HG03064 (cell line): ENCODE data around the gene ILF2.
"Not testable (repeated sequence)": the region's sequence is repeated elsewhere in the genome, so short reads cannot be mapped to it uniquely, and the experiment has no call there.

Experiments
- ATAC-seq: cut with Tn5 transposase; IDR thresholded peaks from one replicate; pipeline ENCODE4 v1.9.1; 2021; ENCODE audit warnings: low read depth; ENCODE audit not compliant: unreplicated experiment

ILF2 gene

DNA sequence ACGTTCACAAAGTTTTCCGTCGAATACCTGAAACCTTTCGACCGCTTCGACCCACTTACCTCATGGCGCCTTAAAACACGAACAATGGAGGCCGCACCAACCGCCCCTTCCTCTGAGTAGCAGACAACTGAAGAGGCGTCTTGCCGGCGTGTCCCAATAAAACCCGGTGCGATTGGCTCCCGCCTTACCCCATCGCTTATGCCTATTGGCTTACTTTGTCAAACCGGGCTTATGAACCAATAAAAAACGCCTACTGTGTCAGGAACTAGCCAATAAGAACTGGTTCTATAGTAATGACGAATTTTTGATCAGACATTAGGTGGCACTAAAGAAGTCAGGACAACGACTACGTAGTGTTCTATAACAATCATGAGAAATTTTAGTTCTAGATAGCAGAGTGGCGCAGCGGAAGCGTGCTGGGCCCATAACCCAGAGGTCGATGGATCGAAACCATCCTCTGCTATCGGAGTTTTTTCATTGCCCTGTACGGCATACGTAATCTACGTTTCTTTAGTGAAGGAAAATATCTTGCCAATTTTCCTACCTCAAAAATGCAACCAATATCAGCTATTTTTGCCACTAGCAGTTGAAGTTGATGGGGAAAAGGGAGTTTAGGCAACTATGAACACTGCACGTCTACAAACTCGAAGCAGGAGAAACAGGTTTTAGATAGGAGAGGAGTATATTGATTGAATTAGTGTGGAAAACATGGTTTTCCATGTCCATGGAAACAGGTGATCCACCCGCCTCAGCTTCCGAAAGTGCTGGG, at the start of gene ILF2:
TSS of gene ILF2 (minus strand) at position 135 of the 769 bp plus-strand sequence. CDS start at position 64, 71 bp downstream.
- peak; percentile 78 for ATAC-seq

DNA sequence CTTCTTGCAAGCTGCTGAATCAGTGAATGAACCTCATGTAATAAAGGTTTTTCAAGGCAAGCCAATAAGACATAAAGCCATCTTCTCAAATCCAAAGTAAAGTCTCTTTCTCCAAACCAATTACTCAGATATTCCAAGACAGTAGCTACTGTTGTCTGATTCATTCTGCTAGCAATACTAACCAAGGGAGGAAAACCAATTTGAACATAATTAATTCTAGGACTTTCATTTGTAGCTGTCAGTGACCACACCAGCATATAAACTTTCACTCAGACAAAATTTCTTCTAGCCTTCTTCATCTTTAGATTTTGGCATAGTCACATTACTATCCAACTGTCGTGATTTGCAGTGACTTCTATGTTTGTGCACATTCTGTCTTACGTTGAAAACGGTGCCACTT, 46.5 kb upstream of the ILF2 start:
- ATAC-seq = no peak

DNA sequence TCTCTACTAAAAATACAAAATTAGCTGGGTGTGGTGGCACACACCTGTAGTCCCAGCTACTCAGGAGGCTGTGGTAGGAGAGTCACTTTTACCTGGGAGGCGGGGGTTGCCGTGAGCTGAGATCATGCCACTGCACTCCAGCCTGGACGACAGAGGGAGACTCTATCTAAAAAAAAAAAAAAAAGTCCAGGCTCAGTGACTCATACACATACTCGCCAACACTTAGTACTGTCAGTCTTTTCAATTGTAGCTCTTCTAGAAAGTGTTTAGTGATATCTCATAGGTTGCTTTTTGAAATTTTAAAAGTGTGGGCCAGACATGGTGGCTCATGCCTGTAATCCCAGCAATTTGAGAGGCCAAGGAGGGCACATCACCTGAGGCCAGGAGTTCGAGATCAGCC, 45.4 kb upstream of the ILF2 start:
- not testable (repeated sequence) for ATAC-seq

DNA sequence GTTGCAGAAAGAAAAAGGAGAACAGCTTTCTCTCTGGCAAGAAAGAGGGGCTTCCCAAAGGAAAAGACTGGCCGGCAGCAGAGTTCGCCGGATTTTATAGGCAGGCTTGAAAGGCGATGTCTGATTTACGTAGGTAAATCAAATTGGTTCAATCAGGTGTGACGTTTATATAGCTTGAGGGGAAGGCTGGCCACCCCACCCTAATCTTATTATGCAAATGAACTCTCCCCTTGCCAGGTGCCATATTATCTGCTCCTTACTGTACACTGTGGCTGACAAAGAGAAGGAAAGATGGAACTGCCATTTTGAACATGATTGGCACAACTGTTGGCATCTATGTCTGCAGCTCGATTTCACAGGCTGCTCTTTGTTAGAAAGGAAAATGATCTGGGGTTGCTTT, 40.2 kb upstream of the ILF2 start:
- no peak for ATAC-seq

DNA sequence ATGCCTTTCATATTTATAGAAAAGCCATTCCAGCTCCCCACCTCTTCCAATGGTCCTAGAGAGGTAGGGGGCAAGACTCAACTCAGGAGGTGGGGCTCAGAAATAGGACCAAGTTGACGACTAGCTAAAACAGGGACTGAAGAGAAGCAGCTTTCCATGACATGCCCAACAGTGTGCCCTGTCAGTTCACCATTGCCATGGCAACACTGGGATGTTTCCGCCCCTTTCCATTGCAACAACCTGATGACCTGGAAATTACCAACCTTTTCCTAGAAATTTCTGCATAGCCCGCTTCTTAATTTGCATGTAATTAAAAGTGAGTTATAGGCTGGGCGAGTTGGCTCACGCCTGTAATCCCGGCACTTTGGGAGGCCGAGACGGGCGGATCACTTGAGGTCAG, 34.7 kb upstream of the ILF2 start:
- ATAC-seq = no peak

DNA sequence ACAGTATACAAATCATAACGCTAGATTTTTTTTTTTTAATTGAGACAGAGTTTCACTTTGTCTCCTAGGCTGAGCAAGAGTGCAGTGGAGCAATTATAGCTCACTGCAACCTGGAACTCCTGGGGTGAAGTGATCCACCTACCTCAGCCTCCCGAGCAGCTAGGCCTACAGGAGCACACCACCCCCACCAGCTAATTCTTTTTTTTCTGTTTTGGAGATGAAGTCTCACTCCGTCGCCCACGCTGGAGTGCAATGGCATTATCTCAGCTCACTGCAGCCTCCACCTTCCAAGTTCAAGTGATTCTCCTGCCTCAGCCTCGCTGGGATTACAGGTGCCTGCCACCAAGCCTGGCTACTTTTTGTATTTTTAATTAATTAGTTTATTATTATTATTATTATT, 29.0 kb upstream of the ILF2 start:
- ATAC-seq = no peak

DNA sequence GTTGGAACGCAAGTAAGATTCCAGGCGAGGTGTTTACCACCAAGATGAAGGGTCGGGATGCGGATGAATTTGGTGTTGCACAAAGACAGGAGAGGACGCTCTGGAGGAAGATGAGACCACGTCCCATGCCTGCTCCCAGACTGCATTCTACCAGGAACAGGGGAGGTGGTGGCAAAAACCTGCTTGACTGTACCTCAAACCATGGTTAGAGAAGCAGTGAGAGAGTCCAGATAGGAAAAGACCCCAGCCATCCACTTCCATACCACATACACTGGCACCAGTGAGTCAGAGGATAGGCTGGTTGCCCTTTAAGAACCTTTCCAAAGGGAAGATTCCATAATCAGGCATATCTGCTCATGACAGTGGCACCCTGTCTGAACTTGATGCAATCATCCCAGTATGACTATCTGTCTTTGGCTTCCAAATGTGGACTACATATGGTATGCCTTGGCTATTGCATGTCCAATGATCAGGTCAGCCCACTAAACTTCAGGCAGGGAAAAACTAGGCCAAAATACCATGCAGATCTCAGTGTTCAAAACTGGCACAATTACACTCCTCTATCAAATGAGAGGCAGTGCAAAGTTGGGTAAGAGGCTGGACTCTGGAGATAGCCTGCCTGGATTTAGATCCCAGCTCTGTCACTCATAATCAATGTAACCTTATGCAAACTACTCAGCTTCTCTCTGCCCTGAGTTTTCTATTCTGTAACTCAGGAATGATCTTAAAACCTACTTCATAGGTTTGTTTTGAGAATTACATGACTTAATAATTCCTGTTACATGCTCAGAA, 28.3 kb upstream of the ILF2 start:
- ATAC-seq = no peak

DNA sequence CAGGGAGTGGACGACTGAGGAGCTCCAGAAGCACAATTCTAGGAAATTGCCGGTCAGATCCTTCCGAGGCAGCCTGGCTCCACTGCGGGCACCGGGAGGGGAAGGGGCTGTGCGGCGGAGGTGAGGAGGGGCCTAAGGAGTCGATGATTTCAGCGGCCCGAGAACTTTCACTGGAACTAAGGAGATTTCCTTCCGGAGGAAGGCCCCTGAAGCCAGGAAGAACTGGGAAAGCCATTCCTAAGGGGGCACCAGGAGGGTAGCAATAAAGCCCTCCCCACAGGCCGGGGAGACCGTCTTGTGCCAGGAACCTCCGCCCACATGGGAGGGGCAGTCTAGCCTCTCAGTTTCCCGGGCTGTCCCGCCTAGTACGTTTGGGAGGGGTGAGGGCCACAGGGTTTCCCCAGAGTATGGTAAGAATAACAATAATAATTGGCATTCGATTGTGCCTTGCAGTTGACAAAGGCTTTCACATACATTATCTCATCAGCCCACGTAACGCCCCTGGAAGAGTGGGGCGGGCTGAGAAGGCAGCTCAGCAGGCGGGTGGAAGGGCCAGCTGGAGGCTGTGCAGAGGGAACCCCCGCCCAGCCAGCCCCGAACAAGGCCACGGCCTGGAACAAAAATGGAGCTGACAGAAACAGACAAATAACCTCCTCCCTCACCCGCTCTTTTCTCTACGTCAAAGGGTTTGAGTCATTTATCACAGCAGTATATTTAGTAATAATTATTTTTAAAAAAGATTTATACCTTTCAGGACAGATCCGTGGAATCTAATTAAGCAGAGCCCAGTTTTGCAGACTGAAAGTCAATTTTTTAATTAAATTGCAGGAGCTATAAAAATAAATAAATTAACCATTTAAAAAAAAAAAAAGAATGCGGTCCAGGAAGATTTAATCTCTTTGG, 27.5 kb upstream of the ILF2 start:
- no peak for ATAC-seq

DNA sequence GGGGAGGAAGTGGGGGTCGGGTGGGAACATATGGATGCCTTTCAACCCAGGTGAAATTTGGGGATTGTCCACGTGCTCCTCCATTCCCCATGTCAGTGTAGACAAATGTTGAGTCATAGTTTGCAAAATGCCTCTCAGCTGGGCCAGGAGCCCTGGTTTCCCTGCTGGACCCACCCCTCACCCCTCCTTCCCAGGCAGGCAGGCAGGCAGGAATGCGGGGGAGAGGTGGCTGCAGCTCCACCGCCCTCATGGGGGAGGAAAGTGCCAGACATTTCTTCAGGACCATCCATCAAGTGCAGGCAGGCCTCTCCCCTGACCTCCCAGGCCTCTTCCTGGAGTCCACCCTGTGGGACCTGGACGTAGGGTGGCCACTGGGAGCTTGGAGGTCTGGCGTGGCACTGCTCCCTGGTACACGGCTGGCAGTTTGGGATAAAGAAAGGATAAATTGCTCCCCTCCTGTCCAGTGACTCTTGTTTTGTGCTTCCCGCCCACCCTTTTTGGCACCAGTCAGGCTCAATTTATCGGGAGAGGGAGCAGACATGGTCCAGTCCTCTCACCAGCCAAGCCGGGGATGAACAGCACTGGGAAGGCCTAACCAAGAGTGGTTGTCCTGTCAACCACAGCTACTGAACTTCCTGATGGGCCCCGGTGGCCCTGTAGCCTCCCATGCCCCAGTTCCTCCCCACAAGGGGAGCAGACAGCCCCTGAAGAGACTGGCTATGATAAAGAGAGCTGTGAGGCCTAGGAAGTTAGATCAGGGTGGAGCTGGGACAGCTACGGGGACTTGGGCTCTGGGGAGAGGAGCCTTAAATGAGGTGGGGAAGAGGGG, 26.6 kb upstream of the ILF2 start:
- no peak for ATAC-seq

DNA sequence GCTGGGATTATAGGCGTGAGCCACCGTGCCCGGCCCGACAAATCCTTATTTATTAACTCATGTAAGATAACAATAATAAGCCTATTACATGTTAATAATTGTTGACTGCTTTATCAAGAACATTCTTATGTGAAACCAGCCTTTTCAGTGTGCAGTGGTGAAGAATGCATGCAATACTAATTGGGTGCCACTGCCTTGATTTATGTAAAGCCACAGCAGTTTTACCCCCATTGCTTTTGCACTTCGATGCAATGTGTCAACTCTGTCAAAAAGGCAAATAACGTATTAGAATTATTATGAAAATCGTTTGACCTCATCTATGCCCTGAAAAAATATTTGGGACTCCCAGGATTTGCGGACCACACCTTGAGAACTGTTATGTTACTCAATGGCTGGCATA, 25.9 kb upstream of the ILF2 start:
- no peak for ATAC-seq

DNA sequence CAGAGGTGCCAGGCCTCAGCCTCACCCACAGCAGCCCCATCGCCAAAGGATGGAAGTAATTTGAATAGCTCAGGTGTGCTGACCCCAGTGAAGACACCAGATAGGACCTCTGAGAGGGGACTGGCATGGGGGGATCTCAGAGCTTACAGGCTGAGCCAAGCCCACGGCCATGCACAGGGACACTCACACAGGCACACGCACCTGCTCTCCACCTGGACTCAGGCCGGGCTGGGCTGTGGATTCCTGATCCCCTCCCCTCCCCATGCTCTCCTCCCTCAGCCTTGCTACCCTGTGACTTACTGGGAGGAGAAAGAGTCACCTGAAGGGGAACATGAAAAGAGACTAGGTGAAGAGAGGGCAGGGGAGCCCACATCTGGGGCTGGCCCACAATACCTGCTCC, 22.7 kb upstream of the ILF2 start:
- ATAC-seq = no peak

DNA sequence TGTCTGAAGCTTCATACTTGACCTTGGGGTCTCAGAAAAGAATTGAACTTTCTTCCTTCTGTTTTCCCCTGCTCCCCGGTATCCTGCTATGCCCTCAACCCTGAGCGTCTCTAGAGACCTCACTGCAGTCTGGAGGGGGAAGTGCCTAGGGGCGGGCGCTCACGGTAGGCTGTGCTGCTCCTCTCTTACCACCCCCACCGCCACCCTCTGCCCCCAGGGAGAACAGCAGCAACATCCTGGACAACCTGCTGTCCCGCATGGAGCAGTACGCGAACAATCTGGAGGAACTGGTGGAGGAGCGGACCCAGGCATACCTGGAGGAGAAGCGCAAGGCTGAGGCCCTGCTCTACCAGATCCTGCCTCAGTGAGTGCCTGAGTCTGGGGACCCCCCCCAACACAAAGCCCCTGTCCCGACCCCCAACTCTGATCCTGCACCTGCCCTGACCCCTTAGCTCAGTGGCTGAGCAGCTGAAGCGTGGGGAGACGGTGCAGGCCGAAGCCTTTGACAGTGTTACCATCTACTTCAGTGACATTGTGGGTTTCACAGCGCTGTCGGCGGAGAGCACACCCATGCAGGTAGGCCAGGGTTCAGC, 18.0 kb upstream of the ILF2 start:
- no peak for ATAC-seq

DNA sequence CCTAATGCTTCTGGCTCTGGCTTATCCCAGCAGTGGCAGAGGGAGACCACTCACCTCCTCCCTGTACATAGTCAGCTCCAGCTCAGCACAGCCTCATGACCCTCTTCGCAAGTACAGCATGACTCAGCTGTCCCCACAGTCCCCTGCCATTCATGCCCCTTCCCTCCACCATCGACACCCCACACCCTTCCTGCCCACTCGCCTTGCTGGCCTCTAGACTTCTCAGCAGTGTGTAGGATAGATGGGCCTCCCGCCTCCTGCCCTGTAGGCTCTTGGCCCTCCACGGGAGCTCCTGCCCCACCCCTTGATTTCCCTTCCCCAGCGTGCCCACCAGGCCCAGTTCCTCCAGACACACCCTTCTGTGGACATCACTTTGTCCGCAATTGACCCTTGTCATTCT, 17.5 kb upstream of the ILF2 start:
- no peak for ATAC-seq

DNA sequence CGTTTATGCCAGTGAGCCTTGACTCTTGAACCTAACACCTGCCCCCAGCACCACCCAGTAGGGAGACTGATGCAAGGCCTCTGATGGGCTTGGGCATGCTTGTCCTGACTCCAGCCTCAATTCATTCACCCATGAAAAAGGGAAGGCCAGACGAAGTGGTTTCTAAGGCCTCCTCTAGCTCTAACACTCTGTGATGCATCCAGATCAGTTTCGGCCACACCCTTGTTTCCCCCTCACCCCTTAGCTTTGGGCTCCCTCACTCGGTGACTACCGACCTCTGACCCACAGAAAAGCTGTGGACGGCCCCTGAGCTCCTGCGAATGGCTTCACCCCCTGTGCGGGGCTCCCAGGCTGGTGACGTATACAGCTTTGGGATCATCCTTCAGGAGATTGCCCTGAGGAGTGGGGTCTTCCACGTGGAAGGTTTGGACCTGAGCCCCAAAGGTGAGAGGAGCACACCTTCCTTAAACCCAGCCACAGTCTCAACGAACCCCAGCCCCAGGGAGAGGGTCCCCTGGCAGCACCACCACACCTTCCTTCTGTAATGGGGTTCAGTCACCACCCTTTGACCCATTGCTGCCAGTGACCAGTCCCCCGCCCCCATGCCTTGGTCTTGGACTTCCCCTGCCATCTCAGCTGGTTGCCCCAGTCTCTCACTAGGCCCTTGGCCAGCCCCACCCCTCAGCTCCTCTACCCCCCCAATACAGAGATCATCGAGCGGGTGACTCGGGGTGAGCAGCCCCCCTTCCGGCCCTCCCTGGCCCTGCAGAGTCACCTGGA, 16.7 kb upstream of the ILF2 start:
- ATAC-seq = no peak

DNA sequence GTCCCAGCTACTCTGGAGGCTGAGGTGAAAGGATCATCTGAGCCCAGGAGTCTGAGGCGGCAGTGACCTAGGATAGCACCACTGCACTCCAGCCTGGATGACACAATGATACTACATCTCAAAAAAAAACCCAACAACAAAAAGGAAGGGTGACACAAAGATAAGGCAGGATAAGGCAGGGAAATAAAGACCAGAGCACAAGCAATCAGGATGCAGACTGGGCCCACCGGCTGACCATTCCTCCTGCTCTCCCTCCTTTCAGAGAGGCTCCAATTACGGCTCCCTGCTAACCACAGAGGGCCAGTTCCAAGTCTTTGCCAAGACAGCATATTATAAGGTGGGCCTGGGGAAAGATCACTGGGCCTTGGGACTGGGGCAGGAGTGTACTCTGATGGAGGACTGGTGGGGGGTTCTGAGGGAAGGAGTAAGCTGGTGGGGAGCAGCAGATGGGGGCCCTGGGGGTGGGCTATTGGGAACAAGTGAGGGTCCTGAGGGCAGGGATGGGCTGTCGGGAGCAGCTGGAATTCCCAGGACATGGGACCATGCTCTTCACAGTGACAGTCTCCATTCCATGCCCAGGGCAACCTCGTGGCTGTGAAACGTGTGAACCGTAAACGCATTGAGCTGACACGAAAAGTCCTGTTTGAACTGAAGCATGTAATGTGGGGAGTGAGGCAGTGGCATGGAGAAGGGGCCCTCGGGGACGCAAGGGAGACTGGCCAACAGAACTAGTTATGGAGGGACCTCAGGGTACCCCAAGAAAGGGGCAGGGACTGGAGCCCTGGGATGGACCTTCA, 14.9 kb upstream of the ILF2 start:
- no peak for ATAC-seq

DNA sequence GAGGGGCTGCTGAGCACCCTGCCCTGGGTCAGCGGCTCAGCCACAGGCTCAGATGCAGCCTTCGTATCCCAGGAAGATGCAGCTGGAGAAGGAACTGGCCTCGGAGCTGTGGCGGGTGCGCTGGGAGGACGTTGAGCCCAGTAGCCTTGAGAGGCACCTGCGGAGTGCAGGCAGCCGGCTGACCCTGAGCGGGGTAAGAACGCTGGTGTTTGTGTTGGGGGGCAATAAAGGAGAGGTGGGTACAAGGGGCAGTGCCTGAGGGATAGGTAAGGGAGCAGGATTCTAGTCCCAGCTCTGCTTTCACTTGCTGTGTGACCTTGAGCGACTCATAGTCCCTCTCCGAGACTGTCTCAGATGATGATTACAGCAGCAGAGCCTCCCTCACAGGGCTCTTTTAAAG, 14.1 kb upstream of the ILF2 start:
- no peak for ATAC-seq

DNA sequence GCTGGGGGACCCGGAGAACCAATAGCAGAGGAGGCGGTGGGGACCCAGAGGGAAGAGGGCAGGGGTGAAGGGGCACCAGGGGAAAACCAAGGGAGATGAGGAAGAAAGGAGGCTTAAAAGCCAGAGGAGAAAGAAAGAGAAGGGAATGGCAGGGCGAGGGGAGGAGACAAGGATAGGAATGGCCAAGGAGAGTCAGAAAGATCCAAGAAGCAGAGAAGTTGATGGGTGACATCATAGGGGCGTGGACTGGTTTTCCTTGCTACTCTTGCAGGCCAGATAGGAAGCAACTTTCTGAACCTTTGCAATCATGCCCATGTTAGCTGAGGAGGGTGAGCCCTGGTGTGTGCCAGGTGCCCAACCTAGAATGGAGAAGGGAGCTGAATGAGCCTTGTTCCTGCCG, 13.1 kb upstream of the ILF2 start:
- no peak for ATAC-seq

DNA sequence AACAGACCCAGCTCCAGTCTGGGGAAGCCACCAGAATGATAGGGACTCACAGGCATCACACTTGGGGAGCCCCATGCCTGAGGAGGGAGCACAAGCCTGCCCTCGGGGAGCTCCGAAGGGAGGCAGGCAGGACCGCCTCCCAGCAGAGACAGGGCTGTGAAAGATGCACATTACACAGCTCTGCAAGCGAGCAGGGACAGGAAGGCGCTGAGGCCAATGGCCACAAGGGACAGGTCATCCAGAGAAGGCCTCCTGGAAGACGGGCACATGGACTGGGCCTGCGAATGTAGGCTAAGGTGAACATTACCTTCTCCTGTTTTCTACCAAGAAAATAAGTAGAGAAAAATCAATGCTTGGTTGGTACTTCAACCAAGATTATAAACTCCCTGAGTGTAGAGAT, 11.9 kb upstream of the ILF2 start:
- no peak for ATAC-seq

DNA sequence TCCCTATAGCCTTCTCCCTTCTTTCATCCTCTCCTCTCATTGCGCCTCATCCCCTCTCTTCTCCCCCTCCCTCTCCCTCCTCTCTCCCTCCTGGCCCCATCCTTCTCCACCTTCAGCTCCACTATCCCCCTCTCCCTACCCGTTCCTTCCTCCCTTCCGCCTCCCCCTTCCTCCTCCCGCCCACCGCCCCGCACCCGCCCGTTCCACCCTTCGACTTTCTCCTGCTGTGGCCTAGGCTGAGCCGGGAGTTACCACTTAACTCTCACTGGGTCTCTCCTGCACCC, 9.3 kb upstream of the ILF2 start:
- ATAC-seq = no peak
